HCT116 (cell line): ENCODE results near the gene RBFOX2. TPM values are rescaled to one million over a fixed set of nuclear protein-coding genes. Genes with fewer than 3 reads are reported as not detected.

Experiments used
- ATAC-seq: fragments of 200-7000 bp; cut with Tn5 transposase; 2 replicates; pipeline ENCODE4 v1.9.1; 2020; ENCODE audit warnings: mild to moderate bottlenecking, moderate library complexity
- BruUV-seq: library from RNA; stranded (reverse); fragments of 400-500 nt; replicated peaks from 2 replicates; lab custom pipeline; 2021; lab: Mats Ljungman, UMichigan
- CTCF ChIA-PET: fragments of 300-600 bp; sonication (Branson Sonifier 250); formaldehyde crosslinking; loops from one replicate; lab custom pipeline; 2021; ENCODE audit warnings: antibody characterized with exemption; lab: Charles Lee
- POLR2A ChIA-PET: fragments of 300-600, 350-600 bp; sonication (Branson Sonifier 250); formaldehyde crosslinking; loops from one replicate; lab custom pipeline; 2021; ENCODE audit warnings: antibody characterized with exemption; lab: Charles Lee
- RAD21 ChIA-PET, 2 experiments: fragments of 300-600 bp; sonication (Branson Sonifier 250); formaldehyde crosslinking; loops; one replicate each; lab custom pipeline; 2023; ENCODE audit warnings: low total read pairs in 2 of 2; ENCODE audit not compliant: uncharacterized antibody in 2 of 2, unreplicated experiment in 2 of 2, low non-redundant PET in 1 of 2; lab: Charles Lee
- DNase-seq: peaks from one replicate; pipeline ENCODE4 v3.0.0-alpha.2; 2010; ENCODE audit warnings: low read depth, low spot score
- H2AFZ ChIP-seq: fragments of 200-600 bp; shearing (Covaris generic), sonication (generic); 2 replicates; pipeline ENCODE4 v1.6.1; 2017; ENCODE audit warnings: low read depth, mixed run types, mixed read lengths, antibody characterized with exemption, low read length; ENCODE audit not compliant: poor library complexity, severe bottlenecking
- H3K27ac ChIP-seq: 2 replicates; pipeline ENCODE4 v1.5.1; 2012; ENCODE audit warnings: low read depth, low read length
- H3K27me3 ChIP-seq: fragments of 200-600 bp; sonication (generic); 2 replicates; pipeline ENCODE4 v1.6.1; 2016; ENCODE audit warnings: mixed run types, low read length, mixed read lengths; ENCODE audit not compliant: insufficient read depth
- H3K36me3 ChIP-seq, 2 experiments: fragments of 200-500 bp in 1 of 2; fragments of 200-600 bp in 1 of 2; sonication (Bioruptor generic) in 1 of 2; sonication (generic) in 1 of 2; 2 replicates each; pipeline versions ENCODE4 v1.5.1 to v1.6.1; 2014 to 2016; ENCODE audit warnings: low read length in 2 of 2, inconsistent platforms in 1 of 2, mixed read lengths in 1 of 2, mixed run types in 1 of 2; ENCODE audit not compliant: insufficient read depth in 2 of 2, control insufficient read depth in 1 of 2
- H3K4me1 ChIP-seq, 2 experiments: fragments of 200-600 bp in 1 of 2; sonication (generic) in 1 of 2; 2 replicates each; pipeline versions ENCODE4 v1.5.1 to v1.6.1; 2012 to 2017; ENCODE audit warnings: low read length in 2 of 2, inconsistent platforms in 1 of 2, mild to moderate bottlenecking in 1 of 2, mixed read lengths in 1 of 2, mixed run types in 1 of 2, moderate library complexity in 1 of 2; ENCODE audit not compliant: insufficient read depth in 2 of 2, control insufficient read depth in 1 of 2
- H3K4me2 ChIP-seq: fragments of 200-600 bp; sonication (generic); 2 replicates; pipeline ENCODE4 v1.6.1; 2017; ENCODE audit warnings: mixed run types, low read length, mixed read lengths
- H3K4me3 ChIP-seq, 2 experiments: fragments of 200-600 bp in 1 of 2; sonication (generic) in 1 of 2; replicated peaks in 1 of 2; 2 replicates each; pipeline ENCODE4 v1.5.1; 2011 to 2016; ENCODE audit warnings: low read length in 2 of 2, control low read depth in 1 of 2, low read depth in 1 of 2, mild to moderate bottlenecking in 1 of 2, mixed read lengths in 1 of 2, mixed run types in 1 of 2
- H3K79me2 ChIP-seq: fragments of 200-600 bp; sonication (generic); 2 replicates; pipeline ENCODE4 v1.6.1; 2017; ENCODE audit warnings: mild to moderate bottlenecking, mixed run types, low read length, moderate library complexity, mixed read lengths; ENCODE audit not compliant: insufficient read depth
- H3K9ac ChIP-seq: fragments of 200-600 bp; sonication (generic); 2 replicates; pipeline ENCODE4 v1.6.1; 2016; ENCODE audit warnings: low read length, mixed read lengths
- H3K9me2 ChIP-seq: fragments of 200-600 bp; sonication (generic), shearing (Covaris generic); 2 replicates; pipeline ENCODE4 v1.6.1; 2017; ENCODE audit warnings: mixed run types, mild to moderate bottlenecking, moderate library complexity; ENCODE audit not compliant: insufficient read depth
- H3K9me3 ChIP-seq, 2 experiments: fragments of 200-500 bp in 1 of 2; fragments of 200-600 bp in 1 of 2; sonication (Bioruptor generic) in 1 of 2; sonication (generic) in 1 of 2; 2 replicates each; pipeline ENCODE4 v1.6.1; 2014 to 2017; ENCODE audit warnings: low read length in 2 of 2, mixed read lengths in 2 of 2, inconsistent platforms in 1 of 2, low read depth in 1 of 2, mild to moderate bottlenecking in 1 of 2, mixed run types in 1 of 2, moderate library complexity in 1 of 2; ENCODE audit not compliant: control insufficient read depth in 1 of 2, insufficient read depth in 1 of 2
- H4K20me1 ChIP-seq: fragments of 200-600 bp; sonication (generic), shearing (Covaris generic); 2 replicates; pipeline ENCODE4 v1.6.1; 2017; ENCODE audit warnings: mixed run types, mild to moderate bottlenecking, moderate library complexity; ENCODE audit not compliant: insufficient read depth
- CBX3 ChIP-seq: IDR thresholded peaks from 2 replicates; pipeline ENCODE4 v1.6.1; 2012; ENCODE audit warnings: low read depth
- EGR1 ChIP-seq: IDR thresholded peaks from 2 replicates; pipeline ENCODE4 v1.6.1; 2012; ENCODE audit warnings: low read depth
- FOSL1 ChIP-seq: IDR thresholded peaks from 2 replicates; pipeline ENCODE4 v1.6.1; 2012; ENCODE audit warnings: low read depth
- JUND ChIP-seq: IDR thresholded peaks from 2 replicates; pipeline ENCODE4 v1.6.1; 2012
- POLR2AphosphoS5 ChIP-seq: IDR thresholded peaks from 2 replicates; pipeline ENCODE4 v1.6.1; 2011; ENCODE audit warnings: mild to moderate bottlenecking, low read depth, low read length, moderate library complexity
- RAD21 ChIP-seq: IDR thresholded peaks from 2 replicates; pipeline ENCODE4 v1.6.1; 2012; ENCODE audit warnings: low read depth, mild to moderate bottlenecking
- SIN3A ChIP-seq: IDR thresholded peaks from 2 replicates; pipeline ENCODE4 v1.6.1; 2012; ENCODE audit warnings: low read depth
- SP1 ChIP-seq: IDR thresholded peaks from 2 replicates; pipeline ENCODE4 v1.6.1; 2012; ENCODE audit warnings: low read depth
- SRF ChIP-seq: IDR thresholded peaks from 2 replicates; pipeline ENCODE4 v1.6.1; 2012; ENCODE audit warnings: low read depth
- TCF7L2 ChIP-seq: IDR thresholded peaks from 2 replicates; pipeline ENCODE4 v1.7.0; 2011; ENCODE audit warnings: borderline replicate concordance, inconsistent platforms; ENCODE audit not compliant: insufficient read depth, insufficient read length; ENCODE audit errors: extremely low read depth
- ZFX ChIP-seq: fragments of 450-650 bp; IDR thresholded peaks from 2 replicates; pipeline ENCODE4 v1.6.1; 2017
- intact Hi-C: fragments of 100-400 bp; cut with micrococcal nuclease; formaldehyde crosslinking; loops from 2 replicates; pipeline ENCODE4 v1.10.0; 2022
- total RNA-seq: library from RNA; stranded (reverse); gene quantifications from one replicate; pipeline ENCODE4 v1.2.1, GENCODE V29; 2021; ENCODE audit not compliant: unreplicated experiment
- TF ChIP-seq, protein P1 (sequence below): IDR thresholded peaks from 2 replicates; pipeline ENCODE4 v1.6.1; 2011; ENCODE audit warnings: mild to moderate bottlenecking, low read length, moderate library complexity; ENCODE audit not compliant: insufficient replicate concordance; ENCODE audit errors: extremely low read depth
- TF ChIP-seq, protein P2 (sequence below): IDR thresholded peaks from 2 replicates; pipeline ENCODE4 v1.6.1; 2012
- TF ChIP-seq, protein P3 (sequence below), 3 experiments: fragments of 200-600 bp in 1 of 3; sonication (generic) in 1 of 3; IDR thresholded peaks in 2 of 3; conservative IDR thresholded peaks in 1 of 3; 2 replicates each; pipeline ENCODE4 v1.5.1; 2012 to 2017; ENCODE audit warnings: low read depth in 2 of 3, low read length in 2 of 3, antibody characterized with exemption in 1 of 3, borderline replicate concordance in 1 of 3, control low read depth in 1 of 3, mild to moderate bottlenecking in 1 of 3, mixed read lengths in 1 of 3, mixed run types in 1 of 3, moderate library complexity in 1 of 3; ENCODE audit not compliant: insufficient read depth in 1 of 3
- TF ChIP-seq, protein P4 (sequence below): IDR thresholded peaks from 2 replicates; pipeline ENCODE4 v1.6.1; 2012; ENCODE audit warnings: low read depth

RBFOX2 gene
- total RNA-seq, 1 experiment from 2014 or later, result 83.9 TPM

DNA sequence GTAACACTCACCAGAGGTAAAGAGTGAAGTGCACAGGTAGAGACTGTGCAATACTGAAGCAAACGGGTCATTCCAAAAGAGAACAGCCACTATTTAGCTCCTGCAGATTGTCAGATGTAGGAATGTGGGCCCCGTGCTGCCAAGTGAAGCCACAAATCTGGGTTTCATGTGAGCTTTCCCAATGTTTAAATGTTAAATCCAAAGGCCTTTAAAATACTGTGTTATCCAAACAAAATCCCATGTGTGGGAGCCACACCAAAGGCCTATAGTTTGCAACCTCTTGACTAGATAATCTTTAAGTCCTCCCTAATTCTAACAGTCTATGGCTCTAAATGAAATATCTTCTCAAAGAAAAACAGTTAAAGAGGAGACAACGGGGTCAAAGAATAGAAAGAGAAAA lies 43.3 kb downstream of the RBFOX2 start:
- Histone ChIP-seq H3K9me3 (no peaks in the 10 kb centered on the region), H4K20me1 (peaks cover 4% of the 10 kb centered on the region; the same call in 1 of the 2 replicates), H2AFZ (no peak overlapping the region)
- POLR2A ChIA-PET, result no interaction called here
- TF ChIP-seq SIN3A, result no peak
- TF ChIP-seq, protein P1, sequence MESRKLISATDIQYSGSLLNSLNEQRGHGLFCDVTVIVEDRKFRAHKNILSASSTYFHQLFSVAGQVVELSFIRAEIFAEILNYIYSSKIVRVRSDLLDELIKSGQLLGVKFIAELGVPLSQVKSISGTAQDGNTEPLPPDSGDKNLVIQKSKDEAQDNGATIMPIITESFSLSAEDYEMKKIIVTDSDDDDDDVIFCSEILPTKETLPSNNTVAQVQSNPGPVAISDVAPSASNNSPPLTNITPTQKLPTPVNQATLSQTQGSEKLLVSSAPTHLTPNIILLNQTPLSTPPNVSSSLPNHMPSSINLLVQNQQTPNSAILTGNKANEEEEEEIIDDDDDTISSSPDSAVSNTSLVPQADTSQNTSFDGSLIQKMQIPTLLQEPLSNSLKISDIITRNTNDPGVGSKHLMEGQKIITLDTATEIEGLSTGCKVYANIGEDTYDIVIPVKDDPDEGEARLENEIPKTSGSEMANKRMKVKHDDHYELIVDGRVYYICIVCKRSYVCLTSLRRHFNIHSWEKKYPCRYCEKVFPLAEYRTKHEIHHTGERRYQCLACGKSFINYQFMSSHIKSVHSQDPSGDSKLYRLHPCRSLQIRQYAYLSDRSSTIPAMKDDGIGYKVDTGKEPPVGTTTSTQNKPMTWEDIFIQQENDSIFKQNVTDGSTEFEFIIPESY, result no peak
- TF ChIP-seq, protein P2, sequence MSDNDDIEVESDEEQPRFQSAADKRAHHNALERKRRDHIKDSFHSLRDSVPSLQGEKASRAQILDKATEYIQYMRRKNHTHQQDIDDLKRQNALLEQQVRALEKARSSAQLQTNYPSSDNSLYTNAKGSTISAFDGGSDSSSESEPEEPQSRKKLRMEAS, result no peak
- TF ChIP-seq, protein P3, sequence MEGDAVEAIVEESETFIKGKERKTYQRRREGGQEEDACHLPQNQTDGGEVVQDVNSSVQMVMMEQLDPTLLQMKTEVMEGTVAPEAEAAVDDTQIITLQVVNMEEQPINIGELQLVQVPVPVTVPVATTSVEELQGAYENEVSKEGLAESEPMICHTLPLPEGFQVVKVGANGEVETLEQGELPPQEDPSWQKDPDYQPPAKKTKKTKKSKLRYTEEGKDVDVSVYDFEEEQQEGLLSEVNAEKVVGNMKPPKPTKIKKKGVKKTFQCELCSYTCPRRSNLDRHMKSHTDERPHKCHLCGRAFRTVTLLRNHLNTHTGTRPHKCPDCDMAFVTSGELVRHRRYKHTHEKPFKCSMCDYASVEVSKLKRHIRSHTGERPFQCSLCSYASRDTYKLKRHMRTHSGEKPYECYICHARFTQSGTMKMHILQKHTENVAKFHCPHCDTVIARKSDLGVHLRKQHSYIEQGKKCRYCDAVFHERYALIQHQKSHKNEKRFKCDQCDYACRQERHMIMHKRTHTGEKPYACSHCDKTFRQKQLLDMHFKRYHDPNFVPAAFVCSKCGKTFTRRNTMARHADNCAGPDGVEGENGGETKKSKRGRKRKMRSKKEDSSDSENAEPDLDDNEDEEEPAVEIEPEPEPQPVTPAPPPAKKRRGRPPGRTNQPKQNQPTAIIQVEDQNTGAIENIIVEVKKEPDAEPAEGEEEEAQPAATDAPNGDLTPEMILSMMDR (IDR thresholded peaks at IDR 0.05 in 2 of 3, conservative IDR thresholded peaks at IDR 0.05 in 1 of 3; ENCODE audit: borderline replicate concordance in 1 of 3, insufficient read depth in 1 of 3, low read depth in 2 of 3, low read length in 2 of 3), result no peak
- TF ChIP-seq JUND, result no peak
- TF ChIP-seq FOSL1, result no peak
- TF ChIP-seq SP1, result no peak
- no peak for TF ChIP-seq CBX3
- no peak for TF ChIP-seq RAD21
- no peak for TF ChIP-seq ZFX
- TF ChIP-seq, protein P4, sequence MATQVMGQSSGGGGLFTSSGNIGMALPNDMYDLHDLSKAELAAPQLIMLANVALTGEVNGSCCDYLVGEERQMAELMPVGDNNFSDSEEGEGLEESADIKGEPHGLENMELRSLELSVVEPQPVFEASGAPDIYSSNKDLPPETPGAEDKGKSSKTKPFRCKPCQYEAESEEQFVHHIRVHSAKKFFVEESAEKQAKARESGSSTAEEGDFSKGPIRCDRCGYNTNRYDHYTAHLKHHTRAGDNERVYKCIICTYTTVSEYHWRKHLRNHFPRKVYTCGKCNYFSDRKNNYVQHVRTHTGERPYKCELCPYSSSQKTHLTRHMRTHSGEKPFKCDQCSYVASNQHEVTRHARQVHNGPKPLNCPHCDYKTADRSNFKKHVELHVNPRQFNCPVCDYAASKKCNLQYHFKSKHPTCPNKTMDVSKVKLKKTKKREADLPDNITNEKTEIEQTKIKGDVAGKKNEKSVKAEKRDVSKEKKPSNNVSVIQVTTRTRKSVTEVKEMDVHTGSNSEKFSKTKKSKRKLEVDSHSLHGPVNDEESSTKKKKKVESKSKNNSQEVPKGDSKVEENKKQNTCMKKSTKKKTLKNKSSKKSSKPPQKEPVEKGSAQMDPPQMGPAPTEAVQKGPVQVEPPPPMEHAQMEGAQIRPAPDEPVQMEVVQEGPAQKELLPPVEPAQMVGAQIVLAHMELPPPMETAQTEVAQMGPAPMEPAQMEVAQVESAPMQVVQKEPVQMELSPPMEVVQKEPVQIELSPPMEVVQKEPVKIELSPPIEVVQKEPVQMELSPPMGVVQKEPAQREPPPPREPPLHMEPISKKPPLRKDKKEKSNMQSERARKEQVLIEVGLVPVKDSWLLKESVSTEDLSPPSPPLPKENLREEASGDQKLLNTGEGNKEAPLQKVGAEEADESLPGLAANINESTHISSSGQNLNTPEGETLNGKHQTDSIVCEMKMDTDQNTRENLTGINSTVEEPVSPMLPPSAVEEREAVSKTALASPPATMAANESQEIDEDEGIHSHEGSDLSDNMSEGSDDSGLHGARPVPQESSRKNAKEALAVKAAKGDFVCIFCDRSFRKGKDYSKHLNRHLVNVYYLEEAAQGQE, result no peak
- no peak for TF ChIP-seq POLR2AphosphoS5
- no peak for TF ChIP-seq EGR1
- no peak for TF ChIP-seq TCF7L2
- TF ChIP-seq SRF, result no peak
- TF ChIP-seq, all 23 proteins: peak for 0
- no peaks in the 10 kb centered on the region for H3K4me1 ChIP-seq
- CTCF ChIA-PET, result no interaction called here
- H3K27ac ChIP-seq, result no peak overlapping the region
- RAD21 ChIA-PET, result no interaction called here
- intact Hi-C loops, result no loop called here
- no peak overlapping the region for H3K4me3 ChIP-seq
- H3K27me3 ChIP-seq, result no peaks in the 10 kb centered on the region
- BruUV-seq, result no TSS peak
- ATAC-seq (no peak), DNase-seq (no peak)
- H3K36me3 ChIP-seq, result no peaks in the 10 kb centered on the region
- H3K4me2 ChIP-seq, result no peak overlapping the region
- no peak overlapping the region for H3K9ac ChIP-seq
- H3K9me2 ChIP-seq, result no peaks in the 10 kb centered on the region
- peaks cover 64% of the 10 kb centered on the region for H3K79me2 ChIP-seq
